Mucosa of stomach (tissue), 1 donor: Measurements from ENCODE around the gene ATP5PF.
"Not testable (repeated sequence)": the region's sequence is repeated elsewhere in the genome, so short reads cannot be mapped to it uniquely, and the experiment has no call there.

ENCODE experiments used
- H3K27me3 ChIP-seq: one replicate; pipeline ENCODE4 v1.7.0; 2013; ENCODE audit warnings: mild to moderate bottlenecking, low read length; ENCODE audit not compliant: control insufficient read depth, insufficient read depth
- H3K36me3 ChIP-seq: one replicate; pipeline ENCODE4 v1.7.0; 2013; ENCODE audit warnings: low read length; ENCODE audit not compliant: control insufficient read depth, insufficient read depth
- H3K4me1 ChIP-seq: one replicate; pipeline ENCODE4 v1.7.0; 2013; ENCODE audit warnings: mild to moderate bottlenecking, low read length; ENCODE audit not compliant: control insufficient read depth, insufficient read depth
- H3K4me3 ChIP-seq: one replicate; pipeline ENCODE4 v1.7.0; 2013; ENCODE audit warnings: low read length
- H3K9ac ChIP-seq: one replicate; pipeline ENCODE4 v1.7.0; 2013; ENCODE audit warnings: mild to moderate bottlenecking, low read length, moderate library complexity
- H3K9me3 ChIP-seq: one replicate; pipeline ENCODE4 v1.7.0; 2013; ENCODE audit warnings: mild to moderate bottlenecking, low read length, moderate library complexity; ENCODE audit not compliant: control insufficient read depth
- donor health status: Pancreatic carcinoma.

ATP5PF gene

GRCh38 chr21:25714066-25714465 is 20.6 kb downstream of the ATP5PF start:
- not testable (repeated sequence) for H3K4me3 ChIP-seq, H3K4me1 ChIP-seq, H3K9me3 ChIP-seq, H3K27me3 ChIP-seq, H3K9ac ChIP-seq, H3K36me3 ChIP-seq

DNA sequence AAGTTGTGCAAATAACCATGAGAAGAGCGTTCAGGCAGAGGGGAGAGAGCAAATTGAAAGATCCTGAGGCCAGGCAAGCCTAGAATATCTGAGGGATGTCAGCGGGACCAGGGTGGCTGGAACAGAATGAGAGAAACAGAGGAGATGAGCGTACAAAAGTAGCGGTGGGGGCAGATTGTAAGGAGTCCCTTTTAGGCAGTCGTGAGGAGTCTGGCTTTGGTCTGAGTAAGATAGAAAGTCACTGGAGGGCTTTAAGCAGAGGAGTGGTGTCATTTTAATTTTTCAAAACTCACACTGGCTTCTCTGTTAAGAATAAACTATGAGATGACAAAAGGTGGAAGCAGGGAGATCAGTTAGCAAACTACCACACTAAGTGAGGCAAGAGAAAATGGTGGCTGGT is 24.2 kb downstream of the ATP5PF start:
- H3K4me1 ChIP-seq, result no peaks in the 10 kb centered on the region

GRCh38 chr21:25709684-25710265 is 24.9 kb downstream of the ATP5PF start:
- Histone ChIP-seq H3K9ac (no peak overlapping the region), H3K4me1 (no peaks in the 10 kb centered on the region), H3K36me3 (no peaks in the 10 kb centered on the region), H3K9me3 (no peaks in the 10 kb centered on the region), H3K4me3 (no peak overlapping the region), H3K27me3 (no peaks in the 10 kb centered on the region)

More for the DNA sequence above, 24.2 kb downstream of the ATP5PF start:
- H3K4me3 ChIP-seq, result no peak overlapping the region
- H3K27me3 ChIP-seq, result no peaks in the 10 kb centered on the region
- no peaks in the 10 kb centered on the region for H3K9me3 ChIP-seq
- no peaks in the 10 kb centered on the region for H3K36me3 ChIP-seq
- H3K9ac ChIP-seq, result no peak overlapping the region

DNA sequence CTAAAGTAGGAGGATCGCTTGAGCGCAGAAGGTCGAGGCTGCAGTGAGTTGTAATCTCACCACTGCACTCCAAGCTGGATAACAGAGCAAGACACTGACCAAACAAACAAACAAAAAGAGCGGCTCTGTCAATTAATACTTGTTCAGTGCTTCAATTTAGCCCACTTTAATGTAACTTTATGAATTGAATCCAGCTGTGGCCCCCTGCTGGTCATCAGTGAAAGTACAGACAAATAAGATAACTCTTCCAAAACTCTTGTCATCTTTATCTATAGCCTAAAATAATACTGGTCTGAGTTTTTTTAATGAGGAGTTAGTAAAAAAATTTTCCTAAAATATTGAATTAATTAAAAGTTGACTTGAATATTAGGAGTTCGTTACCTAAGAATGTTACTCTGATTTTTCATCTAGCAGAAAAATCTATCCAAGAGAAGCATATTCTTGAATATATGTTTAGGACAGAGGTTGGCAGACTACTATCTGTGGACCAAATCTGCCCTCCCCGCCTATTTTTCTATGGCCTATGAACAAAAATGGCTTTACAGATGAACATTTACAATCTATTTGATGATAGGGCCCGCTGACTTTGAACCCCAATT is 26.1 kb downstream of the ATP5PF start:
- Histone ChIP-seq H3K4me1 (no peaks in the 10 kb centered on the region), H3K4me3 (no peak overlapping the region), H3K9ac (no peak overlapping the region), H3K36me3 (no peaks in the 10 kb centered on the region), H3K27me3 (no peaks in the 10 kb centered on the region), H3K9me3 (no peaks in the 10 kb centered on the region)

DNA sequence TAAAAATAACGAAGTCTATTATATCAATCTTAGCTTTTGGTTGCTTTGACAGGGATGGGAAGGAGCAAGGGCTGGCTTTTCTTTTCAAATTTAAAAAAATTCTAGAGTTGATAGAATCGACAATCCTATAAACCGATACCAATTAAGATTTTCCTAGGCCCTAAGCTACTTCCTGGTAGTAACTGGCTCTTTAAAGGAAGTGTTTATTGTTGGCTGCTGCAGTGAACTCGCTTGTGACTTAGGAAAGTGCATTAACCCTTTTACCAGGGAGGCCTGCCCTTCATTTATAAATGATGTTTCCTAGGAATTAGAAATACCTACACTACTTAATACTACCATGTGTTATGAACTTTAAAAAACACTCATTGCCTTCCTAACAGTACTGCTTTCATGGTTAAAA is 33.2 kb downstream of the ATP5PF start:
- Histone ChIP-seq H3K4me1 (no peaks in the 10 kb centered on the region), H3K9me3 (no peaks in the 10 kb centered on the region), H3K27me3 (no peaks in the 10 kb centered on the region), H3K4me3 (no peak overlapping the region), H3K36me3 (no peaks in the 10 kb centered on the region), H3K9ac (no peak overlapping the region)

DNA sequence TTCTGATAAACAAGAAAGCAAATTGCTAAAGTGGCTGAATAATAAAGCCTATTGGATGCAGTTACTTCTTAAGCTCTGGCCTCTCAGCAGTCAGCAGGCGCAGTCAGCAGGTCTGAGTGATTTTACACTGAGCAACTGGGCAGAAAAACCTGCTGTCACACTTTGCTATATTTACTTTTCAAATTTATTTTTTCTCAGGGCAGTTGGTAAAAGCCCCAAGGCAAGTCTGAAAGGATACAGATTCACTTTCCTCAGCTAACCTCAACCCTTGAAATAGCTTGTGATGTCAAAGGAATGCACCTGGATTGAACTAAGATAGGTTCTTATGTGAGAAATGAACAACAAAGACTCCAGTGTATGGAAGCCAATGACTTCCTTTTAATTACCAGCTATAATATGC is 34.0 kb downstream of the ATP5PF start:
- Histone ChIP-seq H3K4me1 (no peaks in the 10 kb centered on the region), H3K4me3 (no peak overlapping the region), H3K9me3 (no peaks in the 10 kb centered on the region), H3K36me3 (no peaks in the 10 kb centered on the region), H3K27me3 (no peaks in the 10 kb centered on the region), H3K9ac (no peak overlapping the region)

GRCh38 chr21:25695461-25695860 is 39.2 kb downstream of the ATP5PF start:
- H3K4me3 ChIP-seq, H3K4me1 ChIP-seq, H3K27me3 ChIP-seq, H3K9me3 ChIP-seq, H3K36me3 ChIP-seq, H3K9ac ChIP-seq: not testable (repeated sequence)

DNA sequence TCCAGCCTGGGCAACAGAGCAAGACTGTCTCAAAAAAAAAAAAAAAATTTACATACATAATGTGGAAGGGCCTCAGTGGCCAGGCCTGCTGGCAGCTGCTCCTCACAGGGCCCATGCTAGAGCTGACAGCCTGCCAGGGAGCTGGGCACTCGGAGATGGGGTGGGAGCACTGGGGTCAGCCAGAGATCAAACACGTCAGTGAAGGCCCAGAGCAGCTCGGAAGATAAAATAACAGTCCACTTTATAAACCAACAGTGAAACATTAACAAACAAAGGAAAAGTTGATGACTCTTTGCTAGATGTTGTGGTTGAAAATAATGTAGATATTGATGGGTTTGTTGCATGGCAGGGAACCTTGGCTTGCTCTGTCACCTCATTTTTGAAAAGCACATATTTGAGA is 42.7 kb downstream of the ATP5PF start:
- no peak overlapping the region for H3K4me3 ChIP-seq
- no peaks in the 10 kb centered on the region for H3K27me3 ChIP-seq
- no peak overlapping the region for H3K9ac ChIP-seq
- H3K4me1 ChIP-seq, result no peaks in the 10 kb centered on the region
- no peaks in the 10 kb centered on the region for H3K9me3 ChIP-seq
- H3K36me3 ChIP-seq, result no peaks in the 10 kb centered on the region

DNA sequence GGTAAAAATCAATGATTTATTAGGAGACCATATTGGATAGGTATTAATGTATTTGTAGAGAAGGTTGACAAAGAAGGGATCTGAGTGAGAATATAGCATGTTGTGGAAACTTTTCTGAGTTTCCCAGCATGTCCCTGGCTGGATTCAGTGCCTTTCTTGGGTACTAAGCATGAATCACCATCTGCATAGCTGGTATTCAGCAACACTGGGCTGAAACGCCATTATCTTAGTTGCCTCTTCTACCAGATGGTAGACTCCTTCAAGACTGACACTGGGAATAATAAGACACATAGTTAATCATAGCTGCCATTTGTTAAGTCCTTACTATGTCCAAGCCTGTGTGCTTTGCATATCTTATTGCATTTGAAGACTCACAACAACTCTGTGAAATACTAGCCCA is 45.5 kb downstream of the ATP5PF start:
- no peaks in the 10 kb centered on the region for H3K36me3 ChIP-seq
- no peaks in the 10 kb centered on the region for H3K27me3 ChIP-seq
- H3K4me3 ChIP-seq, result no peak overlapping the region
- H3K9me3 ChIP-seq, result no peaks in the 10 kb centered on the region
- no peaks in the 10 kb centered on the region for H3K4me1 ChIP-seq
- no peak overlapping the region for H3K9ac ChIP-seq

DNA sequence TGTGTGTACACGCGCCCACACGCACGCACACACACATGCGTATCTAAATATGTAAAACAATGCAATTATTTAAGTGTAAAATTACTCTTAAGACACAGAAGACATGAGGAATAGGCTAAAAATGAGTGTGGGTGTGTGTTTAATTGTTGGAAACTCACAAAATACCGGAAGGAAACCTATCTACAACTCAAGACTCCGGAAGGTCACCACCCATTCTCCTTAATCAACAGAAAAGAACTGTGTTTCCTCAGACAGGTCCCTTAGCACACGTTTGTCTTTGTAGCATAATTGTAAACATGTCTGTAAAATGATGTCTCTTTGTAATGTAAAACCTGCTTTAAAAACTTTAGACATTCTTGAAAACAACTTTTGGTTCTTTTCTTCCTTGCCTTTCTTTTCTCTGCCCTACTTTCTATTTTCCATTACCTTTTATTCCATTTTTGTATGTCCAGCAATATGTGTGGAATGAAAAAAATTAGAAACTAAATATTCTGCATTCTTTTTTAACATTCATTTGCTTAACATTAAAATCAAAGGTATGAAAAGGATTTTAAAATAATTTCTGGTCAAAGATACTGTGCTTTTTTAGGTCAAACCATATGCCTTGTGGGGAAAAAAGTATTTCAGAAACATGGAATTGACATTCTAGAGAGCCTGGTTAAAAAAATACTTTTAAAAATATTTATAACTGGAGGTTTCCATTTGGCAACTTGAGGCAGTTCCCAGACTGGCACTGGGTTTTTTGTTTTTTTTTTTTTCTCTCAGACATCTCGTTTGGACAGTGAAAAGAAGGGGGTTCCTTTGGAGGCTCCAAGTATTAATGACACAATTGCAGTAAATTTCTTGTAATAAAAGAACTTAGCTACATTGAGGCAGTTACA is 46.2 kb downstream of the ATP5PF start:
- Histone ChIP-seq H3K36me3 (no peaks in the 10 kb centered on the region), H3K9me3 (no peaks in the 10 kb centered on the region), H3K4me3 (no peak overlapping the region), H3K27me3 (no peaks in the 10 kb centered on the region), H3K9ac (no peak overlapping the region), H3K4me1 (no peaks in the 10 kb centered on the region)

DNA sequence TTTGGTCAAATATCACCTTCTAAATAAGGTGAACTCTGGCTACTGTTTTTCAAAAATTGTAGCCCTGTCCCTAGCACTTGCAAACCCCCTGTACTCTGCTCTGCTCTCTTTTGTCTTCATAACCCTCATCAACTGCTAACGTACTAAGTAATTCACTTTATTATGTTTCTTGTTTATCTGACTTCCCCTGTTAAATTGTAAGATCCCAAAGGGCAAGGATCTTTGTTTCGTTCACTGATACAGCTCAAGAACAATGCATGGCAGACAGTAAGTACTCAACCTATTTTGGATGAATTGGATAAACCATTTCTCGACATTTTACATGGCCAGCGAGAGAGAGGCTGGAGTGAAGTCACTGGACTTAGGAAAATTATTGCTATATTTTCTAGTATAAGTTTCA is 46.9 kb downstream of the ATP5PF start:
- Histone ChIP-seq H3K36me3 (no peaks in the 10 kb centered on the region), H3K4me3 (no peak overlapping the region), H3K27me3 (no peaks in the 10 kb centered on the region), H3K9ac (no peak overlapping the region), H3K4me1 (no peaks in the 10 kb centered on the region), H3K9me3 (no peaks in the 10 kb centered on the region)

DNA sequence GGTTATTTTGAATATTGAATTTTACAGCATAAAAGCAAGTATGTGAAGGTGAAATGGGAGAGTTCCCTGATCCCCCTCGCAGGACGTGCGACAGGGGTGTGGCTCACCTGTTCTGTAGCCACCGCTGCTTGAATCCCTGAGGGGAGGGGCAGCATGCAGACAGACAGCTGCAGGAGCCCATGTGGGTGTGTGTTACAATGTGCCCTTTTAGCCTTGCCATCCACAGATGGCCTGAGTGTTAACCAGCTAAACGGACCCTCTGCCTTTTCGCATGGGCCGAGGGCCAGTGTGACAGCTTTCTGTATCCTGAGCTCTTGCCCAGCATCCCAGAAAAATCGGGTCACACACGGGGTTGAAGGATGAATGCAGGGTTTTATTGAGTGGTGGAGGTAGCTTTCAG is 52.3 kb downstream of the ATP5PF start:
- H3K4me3 ChIP-seq, result no peak overlapping the region
- no peaks in the 10 kb centered on the region for H3K36me3 ChIP-seq
- no peaks in the 10 kb centered on the region for H3K4me1 ChIP-seq
- no peak overlapping the region for H3K9ac ChIP-seq
- no peaks in the 10 kb centered on the region for H3K27me3 ChIP-seq
- H3K9me3 ChIP-seq, result no peaks in the 10 kb centered on the region
